B cell (primary cell): ENCODE measurements around the gene LLCFC1.

Source experiments
- EZH2 ChIP-seq: IDR thresholded peaks from 2 replicates; pipeline ENCODE4 v1.6.1; 2012; ENCODE audit warnings: borderline replicate concordance, low read depth, mild to moderate bottlenecking, moderate library complexity, low read length; ENCODE audit not compliant: insufficient read depth, poor library complexity, severe bottlenecking
- TF ChIP-seq, protein P1 (sequence below): fragments of 200-600 bp; IDR thresholded peaks from one replicate; pipeline ENCODE4 v1.8.0; 2022; ENCODE audit warnings: antibody characterized with exemption, mild to moderate bottlenecking

DNA sequence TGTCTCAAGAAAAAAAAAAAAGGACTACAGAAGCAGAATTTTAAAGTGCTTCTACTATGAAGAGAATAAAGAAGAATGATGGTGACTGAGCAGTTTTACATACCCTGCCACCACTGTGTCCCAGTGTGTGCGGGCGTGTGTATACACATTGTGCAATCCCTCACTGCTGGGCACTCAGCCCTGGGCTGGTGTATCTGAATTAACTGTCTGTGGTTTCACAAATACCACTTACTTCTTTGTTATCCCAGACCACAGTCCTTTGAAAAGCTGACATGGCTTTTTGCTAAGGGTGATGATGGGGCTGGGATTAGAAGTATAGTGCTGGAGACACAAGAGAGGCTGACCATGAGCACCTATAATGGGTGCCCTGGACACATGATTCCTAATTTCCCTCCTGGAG is 32.6 kb upstream of the LLCFC1 start:
- TF ChIP-seq, protein P1, sequence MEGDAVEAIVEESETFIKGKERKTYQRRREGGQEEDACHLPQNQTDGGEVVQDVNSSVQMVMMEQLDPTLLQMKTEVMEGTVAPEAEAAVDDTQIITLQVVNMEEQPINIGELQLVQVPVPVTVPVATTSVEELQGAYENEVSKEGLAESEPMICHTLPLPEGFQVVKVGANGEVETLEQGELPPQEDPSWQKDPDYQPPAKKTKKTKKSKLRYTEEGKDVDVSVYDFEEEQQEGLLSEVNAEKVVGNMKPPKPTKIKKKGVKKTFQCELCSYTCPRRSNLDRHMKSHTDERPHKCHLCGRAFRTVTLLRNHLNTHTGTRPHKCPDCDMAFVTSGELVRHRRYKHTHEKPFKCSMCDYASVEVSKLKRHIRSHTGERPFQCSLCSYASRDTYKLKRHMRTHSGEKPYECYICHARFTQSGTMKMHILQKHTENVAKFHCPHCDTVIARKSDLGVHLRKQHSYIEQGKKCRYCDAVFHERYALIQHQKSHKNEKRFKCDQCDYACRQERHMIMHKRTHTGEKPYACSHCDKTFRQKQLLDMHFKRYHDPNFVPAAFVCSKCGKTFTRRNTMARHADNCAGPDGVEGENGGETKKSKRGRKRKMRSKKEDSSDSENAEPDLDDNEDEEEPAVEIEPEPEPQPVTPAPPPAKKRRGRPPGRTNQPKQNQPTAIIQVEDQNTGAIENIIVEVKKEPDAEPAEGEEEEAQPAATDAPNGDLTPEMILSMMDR: no peak
- no peak for TF ChIP-seq EZH2
